Ishikawa (cell line): ENCODE data around the gene HYAL4.

Experiments used
- CEBPB ChIP-seq: IDR thresholded peaks from 2 replicates; pipeline ENCODE4 v1.6.1; 2012
- CREB1 ChIP-seq: IDR thresholded peaks from 2 replicates; pipeline ENCODE4 v1.6.1; 2012; ENCODE audit warnings: low read depth
- EGR1 ChIP-seq: IDR thresholded peaks from 2 replicates; pipeline ENCODE4 v1.6.1; 2012
- EP300 ChIP-seq: IDR thresholded peaks from 2 replicates; pipeline ENCODE4 v1.6.1; 2012; ENCODE audit warnings: borderline replicate concordance
- FOXM1 ChIP-seq: IDR thresholded peaks from 2 replicates; pipeline ENCODE4 v1.6.1; 2012; ENCODE audit warnings: low read depth, borderline replicate concordance
- MAX ChIP-seq: IDR thresholded peaks from 2 replicates; pipeline ENCODE4 v1.6.1; 2012
- NFIC ChIP-seq: IDR thresholded peaks from 2 replicates; pipeline ENCODE4 v1.6.1; 2012
- RAD21 ChIP-seq: IDR thresholded peaks from 2 replicates; pipeline ENCODE4 v1.6.1; 2012; ENCODE audit warnings: low read depth
- REST ChIP-seq: IDR thresholded peaks from 2 replicates; pipeline ENCODE4 v1.6.1; 2012; ENCODE audit warnings: low read depth, mild to moderate bottlenecking
- TAF1 ChIP-seq: IDR thresholded peaks from 2 replicates; pipeline ENCODE4 v1.6.1; 2012; ENCODE audit warnings: low read depth, mild to moderate bottlenecking
- TCF12 ChIP-seq: IDR thresholded peaks from 2 replicates; pipeline ENCODE4 v1.6.1; 2012; ENCODE audit warnings: low read depth
- TEAD4 ChIP-seq: IDR thresholded peaks from 2 replicates; pipeline ENCODE4 v1.6.1; 2012
- USF1 ChIP-seq: IDR thresholded peaks from 2 replicates; pipeline ENCODE4 v1.6.1; 2012
- YY1 ChIP-seq: IDR thresholded peaks from 2 replicates; pipeline ENCODE4 v1.6.1; 2012; ENCODE audit warnings: low read depth
- ZBTB7A ChIP-seq: IDR thresholded peaks from 2 replicates; pipeline ENCODE4 v1.6.1; 2012; ENCODE audit warnings: low read depth

Gene HYAL4

GRCh38 chr7:123862775-123863174, 17.8 kb downstream of the HYAL4 start:
- TF ChIP-seq MAX (no peak), CREB1 (no peak), USF1 (no peak), CEBPB (no peak), TCF12 (no peak), REST (no peak), RAD21 (no peak), EGR1 (no peak), YY1 (no peak), TEAD4 (no peak), EP300 (no peak), TAF1 (no peak), ZBTB7A (no peak), FOXM1 (no peak), NFIC (no peak)

GRCh38 chr7:123863461-123863860, 18.5 kb downstream of the HYAL4 start:
- TF ChIP-seq CREB1 (no peak), TCF12 (no peak), TEAD4 (no peak), USF1 (no peak), REST (no peak), ZBTB7A (no peak), MAX (no peak), NFIC (no peak), RAD21 (no peak), FOXM1 (no peak), EGR1 (no peak), YY1 (no peak), EP300 (no peak), TAF1 (no peak)

- no peak for TF ChIP-seq USF1
These were observed 19.0 kb downstream of the HYAL4 start for GRCh38 chr7:123864012-123864411.

GRCh38 chr7:123864436-123864835, 19.5 kb downstream of the HYAL4 start:
- no peak for TF ChIP-seq TEAD4
- TF ChIP-seq EP300, result no peak
- TF ChIP-seq CEBPB, result no peak
- TF ChIP-seq YY1, result no peak
- no peak for TF ChIP-seq MAX

- TF ChIP-seq USF1 (no peak), MAX (no peak), CEBPB (no peak), ZBTB7A (no peak), TEAD4 (no peak), YY1 (no peak), TAF1 (no peak), REST (no peak), CREB1 (no peak), NFIC (no peak), RAD21 (no peak)
These were observed 20.0 kb downstream of the HYAL4 start for GRCh38 chr7:123864966-123865365.
